D721Med (cell line): ENCODE data around the gene PDE4B.

Experiments used
- DNase-seq: peaks from one replicate; pipeline ENCODE4 v3.0.0; 2011; ENCODE audit warnings: low spot score; ENCODE audit not compliant: insufficient read length
- FAIRE-seq: peaks from 2 replicates; lab custom pipeline; 2011; peaks lifted over from hg19 to GRCh38; lab: Jason Lieb, UNC
- CTCF ChIP-seq: IDR thresholded peaks from 2 replicates; pipeline ENCODE4 v1.5.1; 2012; ENCODE audit warnings: mild to moderate bottlenecking, control low read depth; ENCODE audit not compliant: insufficient read depth; ENCODE audit errors: missing control alignments

Gene PDE4B

GRCh38 chr1:66364578-66365391, 572.1 kb downstream of the PDE4B start:
- no peak for TF ChIP-seq CTCF
- no peak for DNase-seq
- FAIRE-seq = no peak

- no peak for FAIRE-seq
Measured at GRCh38 chr1:66365635-66366034, 572.9 kb downstream of the PDE4B start.

GRCh38 chr1:66366634-66367033, 573.9 kb downstream of the PDE4B start:
- no peak for FAIRE-seq
- no peak for DNase-seq
- TF ChIP-seq CTCF = no peak

More at GRCh38 chr1:66365635-66366034, 572.9 kb downstream of the PDE4B start:
- no peak for TF ChIP-seq CTCF
- DNase-seq = no peak

- no peak for TF ChIP-seq CTCF
- DNase-seq (no peak), FAIRE-seq (no peak)
Measured at GRCh38 chr1:66367369-66367768, 574.7 kb downstream of the PDE4B start.

GRCh38 chr1:66368261-66368660, 575.6 kb downstream of the PDE4B start:
- FAIRE-seq (no peak), DNase-seq (no peak)
- no peak for TF ChIP-seq CTCF

GRCh38 chr1:66370462-66370971, 577.8 kb downstream of the PDE4B start:
- FAIRE-seq = no peak
- no peak for DNase-seq
- no peak for TF ChIP-seq CTCF
